ENCODE data around the gene DSP.

The DSP gene

GRCh38 chr6:7589221-7589620 is 47.8 kb downstream of the DSP start:
- no peak for TF ChIP-seq Cebpa-rat (IDR thresholded peaks at IDR 0.05)
- peaks cover 29% of the 10 kb centered on the region for H3K4me1 ChIP-seq
- no peak overlapping the region for H3K4me3 ChIP-seq
- H4K20me1 ChIP-seq, result peaks cover 37% of the 10 kb centered on the region
- H3K27me3 ChIP-seq, result no peaks in the 10 kb centered on the region
- no peaks in the 10 kb centered on the region for H3K9me3 ChIP-seq
- no peak overlapping the region for H3K27ac ChIP-seq
- no peak overlapping the region for H3K9ac ChIP-seq
- peak overlapping the region; percentile 92 for H3K4me2 ChIP-seq
- H3K36me3 ChIP-seq, result peaks cover 16% of the 10 kb centered on the region

GRCh38 chr6:7589949-7590917 is 48.8 kb downstream of the DSP start, which contains the start of gene SNRNP48:
TSS of gene SNRNP48 (plus strand) at chr6:7590198. CDS start at chr6:7590258, 60 bp downstream.
- Histone ChIP-seq H4K20me1 (peaks cover 37% of the 10 kb centered on the region), H3K9me3 (no peaks in the 10 kb centered on the region), H3K4me2 (peak within 1 kb of the TSS; percentile 92), H3K9ac (peak within 1 kb of the TSS; percentile 91), H3K4me1 (peaks cover 29% of the 10 kb centered on the region), H3K4me3 (peak within 1 kb of the TSS; percentile 94), H3K27ac (peak within 1 kb of the TSS; percentile 91), H3K27me3 (no peaks in the 10 kb centered on the region), H3K36me3 (peaks cover 26% of the 10 kb centered on the region)
- TF ChIP-seq Cebpa-rat (IDR thresholded peaks at IDR 0.05), result no peak

DNA sequence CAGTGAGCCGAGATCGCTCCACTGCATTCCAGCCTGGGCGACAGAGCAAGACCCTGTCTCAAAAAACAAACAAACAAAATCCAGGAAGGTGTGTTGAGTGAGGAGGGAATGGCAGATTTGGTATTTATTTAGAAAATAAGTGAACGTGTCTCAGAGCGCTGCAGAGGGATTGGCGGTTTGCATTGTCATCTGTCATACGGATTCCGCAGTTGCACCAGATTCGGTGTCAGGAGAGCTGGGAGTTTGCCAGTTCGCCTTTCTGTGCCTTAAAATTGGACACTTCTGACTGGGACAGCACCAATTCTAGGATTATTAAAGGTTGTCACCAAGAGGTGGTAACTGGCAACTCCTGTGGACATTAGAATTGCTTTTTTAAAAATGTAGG is 49.4 kb downstream of the DSP start:
- no peak for TF ChIP-seq Cebpa-rat (IDR thresholded peaks at IDR 0.05)
- H3K27ac ChIP-seq, result peak overlapping the region; percentile 91
- H3K36me3 ChIP-seq, result peaks cover 33% of the 10 kb centered on the region
- H3K9ac ChIP-seq, result peak overlapping the region; percentile 91
- H3K4me3 ChIP-seq, result peak overlapping the region; percentile 94
- H3K9me3 ChIP-seq, result no peaks in the 10 kb centered on the region
- peak overlapping the region; percentile 92 for H3K4me2 ChIP-seq
- H3K4me1 ChIP-seq, result peaks cover 29% of the 10 kb centered on the region
- H4K20me1 ChIP-seq, result peaks cover 37% of the 10 kb centered on the region
- H3K27me3 ChIP-seq, result no peaks in the 10 kb centered on the region

GRCh38 chr6:7591770-7592169 is 50.3 kb downstream of the DSP start:
- no peak for TF ChIP-seq Cebpa-rat (IDR thresholded peaks at IDR 0.05)
- Histone ChIP-seq H3K27ac (no peak overlapping the region), H3K36me3 (peaks cover 41% of the 10 kb centered on the region), H3K9ac (no peak overlapping the region), H3K4me3 (0 out of 2 replicates have a peak overlapping the region, but pooled peaks have one; percentile 94), H3K27me3 (no peaks in the 10 kb centered on the region), H3K4me2 (peak overlapping the region; percentile 92), H4K20me1 (peaks cover 37% of the 10 kb centered on the region), H3K4me1 (peaks cover 29% of the 10 kb centered on the region), H3K9me3 (no peaks in the 10 kb centered on the region)

DNA sequence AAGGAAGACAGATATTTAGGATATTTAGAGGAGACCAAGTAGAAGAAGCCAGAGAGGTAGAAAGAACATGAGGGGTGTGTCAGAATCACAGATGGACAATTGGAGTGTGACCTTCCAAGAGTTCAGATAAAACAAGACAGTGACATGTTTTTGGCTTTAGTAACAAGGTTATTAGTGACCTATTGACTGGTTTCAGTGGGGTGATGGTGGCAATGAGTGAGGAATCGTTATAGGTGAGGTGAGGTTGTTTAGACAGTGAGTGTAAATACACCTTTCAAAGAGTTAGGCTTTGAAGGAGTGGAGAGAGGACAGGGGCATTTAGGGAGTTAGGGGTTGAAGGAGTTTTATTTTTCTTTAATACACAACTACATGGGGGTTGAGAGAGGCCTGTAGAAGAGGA is 51.8 kb downstream of the DSP start:
- Histone ChIP-seq H3K27ac (no peak overlapping the region), H3K4me1 (peaks cover 29% of the 10 kb centered on the region), H3K9ac (no peak overlapping the region), H4K20me1 (peaks cover 37% of the 10 kb centered on the region), H3K4me2 (no peak overlapping the region), H3K27me3 (no peaks in the 10 kb centered on the region), H3K9me3 (no peaks in the 10 kb centered on the region), H3K36me3 (peaks cover 56% of the 10 kb centered on the region), H3K4me3 (no peak overlapping the region)
- TF ChIP-seq Cebpa-rat (IDR thresholded peaks at IDR 0.05), result no peak

DNA sequence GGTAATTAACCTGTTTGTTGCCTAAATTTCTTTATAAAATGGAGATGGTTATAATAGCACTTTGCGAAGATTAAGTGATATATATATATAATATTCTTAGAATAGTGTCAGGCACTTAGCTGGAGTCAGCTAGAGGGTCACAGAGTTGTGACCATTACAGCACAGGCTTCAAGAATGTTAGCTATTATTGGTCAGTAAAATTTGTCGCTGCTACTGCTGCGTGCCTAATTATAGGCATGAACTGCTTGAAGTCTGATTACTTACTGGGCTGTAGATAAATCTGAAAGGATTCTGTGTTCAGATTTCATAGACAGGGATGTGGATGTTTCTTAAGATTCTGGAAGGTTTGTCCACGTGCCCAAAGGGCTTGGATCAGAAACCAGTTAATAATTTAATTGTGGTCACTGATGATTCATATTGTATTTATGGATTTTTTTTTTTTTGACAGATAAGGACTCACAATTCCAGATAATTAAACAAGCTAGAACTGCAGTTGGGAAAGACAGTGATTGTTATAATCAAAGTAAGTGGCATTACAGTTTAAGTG is 53.2 kb downstream of the DSP start:
- peaks cover 37% of the 10 kb centered on the region for H4K20me1 ChIP-seq
- H3K4me2 ChIP-seq, result no peak overlapping the region
- H3K4me3 ChIP-seq, result no peak overlapping the region
- H3K9ac ChIP-seq, result no peak overlapping the region
- peaks cover 63% of the 10 kb centered on the region for H3K36me3 ChIP-seq
- H3K9me3 ChIP-seq, result no peaks in the 10 kb centered on the region
- H3K4me1 ChIP-seq, result peaks cover 22% of the 10 kb centered on the region
- TF ChIP-seq Cebpa-rat (IDR thresholded peaks at IDR 0.05), result no peak
- no peak overlapping the region for H3K27ac ChIP-seq
- no peaks in the 10 kb centered on the region for H3K27me3 ChIP-seq

GRCh38 chr6:7604003-7604402 is 62.5 kb downstream of the DSP start:
- Histone ChIP-seq H3K4me2 (no peak overlapping the region), H3K27me3 (no peaks in the 10 kb centered on the region), H3K27ac (no peak overlapping the region), H3K4me1 (no peaks in the 10 kb centered on the region), H3K9ac (no peak overlapping the region), H3K4me3 (no peak overlapping the region), H3K36me3 (peaks cover 86% of the 10 kb centered on the region), H3K9me3 (no peaks in the 10 kb centered on the region), H4K20me1 (peaks cover 7% of the 10 kb centered on the region; the same call in 1 of the 2 replicates)
- no peak for TF ChIP-seq Cebpa-rat (IDR thresholded peaks at IDR 0.05)

DNA sequence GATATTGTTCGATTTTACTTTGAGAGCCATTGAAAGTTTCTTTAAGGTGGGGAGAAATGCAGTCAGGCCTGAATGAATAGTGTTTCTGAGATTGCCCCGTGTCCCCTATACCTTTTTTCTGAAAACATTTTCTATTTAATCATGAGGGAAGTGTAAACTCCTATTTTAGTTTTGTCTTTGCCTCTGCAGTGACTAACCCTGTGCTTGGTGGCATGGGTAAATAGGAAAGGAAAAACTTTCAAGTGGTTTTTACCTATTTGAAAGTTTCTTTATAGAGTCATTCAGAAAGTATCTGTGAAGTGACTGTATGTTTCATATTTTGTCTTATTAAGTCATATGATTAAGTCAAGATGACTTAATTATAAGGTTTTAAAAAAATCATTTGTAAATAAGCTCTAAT is 63.0 kb downstream of the DSP start:
- no peaks in the 10 kb centered on the region for H3K27me3 ChIP-seq
- no peak overlapping the region for H3K4me2 ChIP-seq
- H3K27ac ChIP-seq, result no peak overlapping the region
- H4K20me1 ChIP-seq, result peaks cover 7% of the 10 kb centered on the region; the same call in 1 of the 2 replicates
- no peak overlapping the region for H3K4me3 ChIP-seq
- H3K4me1 ChIP-seq, result no peaks in the 10 kb centered on the region
- no peak for TF ChIP-seq Cebpa-rat (IDR thresholded peaks at IDR 0.05)
- no peak overlapping the region for H3K9ac ChIP-seq
- peaks cover 89% of the 10 kb centered on the region for H3K36me3 ChIP-seq
- H3K9me3 ChIP-seq, result no peaks in the 10 kb centered on the region

GRCh38 chr6:7615611-7616383 is 74.3 kb downstream of the DSP start:
- Histone ChIP-seq H3K4me3 (no peak overlapping the region), H3K36me3 (peaks cover 31% of the 10 kb centered on the region), H3K27ac (no peak overlapping the region), H3K27me3 (no peaks in the 10 kb centered on the region), H3K4me2 (no peak overlapping the region), H4K20me1 (no peaks in the 10 kb centered on the region), H3K9me3 (no peaks in the 10 kb centered on the region), H3K9ac (no peak overlapping the region), H3K4me1 (peaks cover 20% of the 10 kb centered on the region)
- TF ChIP-seq Cebpa-rat (IDR thresholded peaks at IDR 0.05), result no peak

All from BLaER1 (cell line).